GM23338 (cell line): ENCODE measurements around the gene PHF1. TPM values are rescaled to one million over a fixed set of nuclear protein-coding genes. Genes with fewer than 3 reads are reported as not detected.

Experiments used
- ATAC-seq: fragments of 200-7000 bp; cut with Tn5 transposase; 3 replicates; pipeline ENCODE4 v1.9.1; 2020
- DNase-seq: peaks from one replicate; pipeline ENCODE4 v3.0.0-alpha.2; 2015; ENCODE audit warnings: low spot score
- H2AFZ ChIP-seq: fragments of 200-600 bp; sonication (generic); 2 replicates; pipeline ENCODE4 v1.8.0; 2016; ENCODE audit warnings: antibody characterized with exemption, mild to moderate bottlenecking, moderate library complexity
- H3F3A ChIP-seq: fragments of 200-600 bp; sonication (generic); replicated peaks from 2 replicates; pipeline ENCODE4 v1.8.0; 2017; ENCODE audit warnings: antibody characterized with exemption, mixed run types, low read depth
- H3K27ac ChIP-seq: fragments of 200-600 bp; sonication (generic); 2 replicates; pipeline ENCODE4 v1.6.1; 2016; ENCODE audit warnings: low read depth
- H3K27me3 ChIP-seq: fragments of 200-600 bp; sonication (generic); 2 replicates; pipeline ENCODE4 v1.8.0; 2016; ENCODE audit warnings: mild to moderate bottlenecking, mixed run types, moderate library complexity; ENCODE audit not compliant: insufficient read depth
- H3K36me3 ChIP-seq: fragments of 200-600 bp; sonication (generic); 2 replicates; pipeline ENCODE4 v1.8.0; 2016; ENCODE audit warnings: mild to moderate bottlenecking; ENCODE audit not compliant: insufficient read depth
- H3K4me1 ChIP-seq: fragments of 200-600 bp; sonication (generic); 2 replicates; pipeline ENCODE4 v1.8.0; 2016; ENCODE audit warnings: mild to moderate bottlenecking, moderate library complexity; ENCODE audit not compliant: insufficient read depth
- H3K4me2 ChIP-seq: fragments of 200-600 bp; sonication (generic); 2 replicates; pipeline ENCODE4 v1.7.1; 2017; ENCODE audit warnings: mixed run types
- H3K4me3 ChIP-seq: fragments of 200-600 bp; sonication (generic); 2 replicates; pipeline ENCODE4 v1.6.1; 2016; ENCODE audit warnings: mixed run types
- H3K79me2 ChIP-seq: fragments of 200-600 bp; sonication (generic); replicated peaks from 2 replicates; pipeline ENCODE4 v1.8.0; 2017; ENCODE audit warnings: mild to moderate bottlenecking; ENCODE audit not compliant: insufficient read depth
- H3K9me2 ChIP-seq: fragments of 200-600 bp; sonication (generic); 2 replicates; pipeline ENCODE4 v1.8.0; 2017; ENCODE audit not compliant: insufficient read depth
- H4K20me1 ChIP-seq: fragments of 200-600 bp; sonication (generic); replicated peaks from 2 replicates; pipeline ENCODE4 v1.8.0; 2017; ENCODE audit warnings: mild to moderate bottlenecking; ENCODE audit not compliant: insufficient read depth
- H3K27ac Mint-ChIP-seq: 2 replicates; pipeline ENCODE4 v1.8.0; 2020; ENCODE audit warnings: inconsistent platforms, mild to moderate bottlenecking, moderate library complexity, mixed read lengths
- H3K27me3 Mint-ChIP-seq: 3 replicates; pipeline ENCODE4 v1.8.0; 2022; ENCODE audit warnings: low read depth, mild to moderate bottlenecking, moderate library complexity, mixed read lengths, inconsistent platforms; ENCODE audit not compliant: insufficient read depth, poor library complexity
- H3K36me3 Mint-ChIP-seq: 3 replicates; pipeline ENCODE4 v1.8.0; 2021; ENCODE audit warnings: low read depth, mild to moderate bottlenecking, inconsistent platforms, moderate library complexity, mixed read lengths
- H3K4me1 Mint-ChIP-seq: 3 replicates; pipeline ENCODE4 v1.8.0; 2020; ENCODE audit warnings: mild to moderate bottlenecking, inconsistent platforms, mixed read lengths
- H3K4me3 Mint-ChIP-seq: 3 replicates; pipeline ENCODE4 v1.8.0; 2021; ENCODE audit warnings: moderate library complexity, mild to moderate bottlenecking, inconsistent platforms, mixed read lengths
- H3K9me3 Mint-ChIP-seq: 3 replicates; pipeline ENCODE4 v1.8.0; 2020; ENCODE audit warnings: moderate library complexity, mild to moderate bottlenecking, inconsistent platforms, mixed read lengths
- NANOG ChIP-seq: IDR thresholded peaks from 2 replicates; pipeline ENCODE4 v1.6.1; 2016; ENCODE audit warnings: antibody characterized with exemption, borderline replicate concordance
- POLR2AphosphoS5 ChIP-seq: IDR thresholded peaks from 2 replicates; pipeline ENCODE4 v1.6.1; 2016; ENCODE audit warnings: antibody characterized with exemption, low read depth
- ZNF114 ChIP-seq: fragments of 250-450 bp; sonication (Bioruptor Pico); IDR thresholded peaks from 2 replicates; pipeline ENCODE4 v1.5.0; 2020; ENCODE audit warnings: mild to moderate bottlenecking, moderate library complexity
- ZNF462 ChIP-seq: fragments of 250-450 bp; sonication (Bioruptor Pico); IDR thresholded peaks from 2 replicates; pipeline ENCODE4 v1.5.0; 2020; ENCODE audit warnings: mild to moderate bottlenecking, moderate library complexity
- polyA plus RNA-seq: library from polyadenylated mRNA; unstranded; fragments of >200 nt; fragmentation: Nextera tagmentation; extraction: Ambion mirVana; gene quantifications from 2 replicates; pipeline ENCODE4 v1.2.1, GENCODE V29; 2016
- total RNA-seq: library from RNA; depleted of rRNA; stranded (reverse); fragments of >200 nt; shearing (Covaris generic); gene quantifications from 2 replicates; pipeline ENCODE4 v1.2.3, GENCODE V29; 2014
- TF ChIP-seq, protein P1 (sequence below): IDR thresholded peaks from 2 replicates; pipeline ENCODE4 v1.6.1; 2016; ENCODE audit warnings: antibody characterized with exemption
- TF ChIP-seq, protein P2 (sequence below): IDR thresholded peaks from one replicate; pipeline ENCODE4 v1.6.1; 2018; ENCODE audit warnings: antibody characterized with exemption; ENCODE audit not compliant: unreplicated experiment
- TF ChIP-seq, protein P3 (sequence below), 2 experiments: fragments of 200-600 bp in 1 of 2; sonication (generic) in 1 of 2; conservative IDR thresholded peaks; 2 replicates each; pipeline versions ENCODE4 v1.5.1 to v1.6.1; 2016 to 2017; ENCODE audit warnings: antibody characterized with exemption in 2 of 2, low read depth in 2 of 2, mild to moderate bottlenecking in 2 of 2, moderate library complexity in 1 of 2

Gene PHF1
- total and polyA plus RNA-seq, 2 experiments from 2014 or later: 29.4 to 46.7 TPM

DNA sequence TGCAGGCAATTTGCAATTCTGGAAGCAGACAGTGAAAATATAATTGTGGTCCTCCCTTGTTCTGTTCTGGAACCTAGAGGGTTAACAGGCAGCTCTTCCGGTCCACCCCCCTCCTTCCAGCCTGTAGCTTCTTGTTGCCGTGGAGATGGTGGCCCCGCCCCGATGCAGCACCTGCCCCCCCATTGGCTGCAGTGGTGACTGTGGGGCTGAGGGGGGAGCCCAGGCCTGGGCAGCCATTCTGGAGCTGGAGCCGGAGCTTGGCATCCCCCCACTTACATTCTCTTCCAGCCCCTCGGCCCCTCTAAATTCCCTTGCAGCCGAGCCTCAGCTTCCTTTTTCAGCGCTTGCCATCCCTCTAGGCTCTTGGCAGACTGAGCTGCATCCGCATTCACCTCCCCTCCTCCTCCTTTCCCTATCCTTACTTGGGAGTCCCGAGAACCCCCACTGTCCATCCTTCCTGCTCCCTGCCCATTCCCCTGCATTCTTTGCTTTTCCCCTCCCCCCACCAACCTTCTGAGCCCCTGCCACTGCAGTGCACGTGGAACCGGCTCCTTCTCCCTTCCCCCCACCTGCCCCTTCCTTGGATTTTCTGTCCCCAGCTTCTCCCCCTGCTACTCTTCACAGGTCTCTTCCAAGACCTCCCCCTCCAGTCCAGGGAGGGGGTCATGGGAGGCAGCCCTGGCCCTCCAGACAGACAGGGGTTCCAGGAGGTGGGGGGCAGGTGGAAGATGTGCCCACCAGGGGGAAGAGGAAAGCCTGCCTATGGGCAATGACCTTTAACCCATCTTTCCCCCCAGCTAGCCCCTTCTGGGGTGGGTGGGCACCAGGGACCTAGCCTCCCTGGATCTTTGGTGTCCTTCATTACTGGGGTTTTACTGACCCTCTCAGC is 20.4 kb downstream of the PHF1 start (continued):
- TF ChIP-seq ZNF462 (no peak), ZNF114 (CRISPR knock-in tag) (no peak)
- TF ChIP-seq, protein P1, sequence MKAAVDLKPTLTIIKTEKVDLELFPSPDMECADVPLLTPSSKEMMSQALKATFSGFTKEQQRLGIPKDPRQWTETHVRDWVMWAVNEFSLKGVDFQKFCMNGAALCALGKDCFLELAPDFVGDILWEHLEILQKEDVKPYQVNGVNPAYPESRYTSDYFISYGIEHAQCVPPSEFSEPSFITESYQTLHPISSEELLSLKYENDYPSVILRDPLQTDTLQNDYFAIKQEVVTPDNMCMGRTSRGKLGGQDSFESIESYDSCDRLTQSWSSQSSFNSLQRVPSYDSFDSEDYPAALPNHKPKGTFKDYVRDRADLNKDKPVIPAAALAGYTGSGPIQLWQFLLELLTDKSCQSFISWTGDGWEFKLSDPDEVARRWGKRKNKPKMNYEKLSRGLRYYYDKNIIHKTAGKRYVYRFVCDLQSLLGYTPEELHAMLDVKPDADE: no peak

DNA sequence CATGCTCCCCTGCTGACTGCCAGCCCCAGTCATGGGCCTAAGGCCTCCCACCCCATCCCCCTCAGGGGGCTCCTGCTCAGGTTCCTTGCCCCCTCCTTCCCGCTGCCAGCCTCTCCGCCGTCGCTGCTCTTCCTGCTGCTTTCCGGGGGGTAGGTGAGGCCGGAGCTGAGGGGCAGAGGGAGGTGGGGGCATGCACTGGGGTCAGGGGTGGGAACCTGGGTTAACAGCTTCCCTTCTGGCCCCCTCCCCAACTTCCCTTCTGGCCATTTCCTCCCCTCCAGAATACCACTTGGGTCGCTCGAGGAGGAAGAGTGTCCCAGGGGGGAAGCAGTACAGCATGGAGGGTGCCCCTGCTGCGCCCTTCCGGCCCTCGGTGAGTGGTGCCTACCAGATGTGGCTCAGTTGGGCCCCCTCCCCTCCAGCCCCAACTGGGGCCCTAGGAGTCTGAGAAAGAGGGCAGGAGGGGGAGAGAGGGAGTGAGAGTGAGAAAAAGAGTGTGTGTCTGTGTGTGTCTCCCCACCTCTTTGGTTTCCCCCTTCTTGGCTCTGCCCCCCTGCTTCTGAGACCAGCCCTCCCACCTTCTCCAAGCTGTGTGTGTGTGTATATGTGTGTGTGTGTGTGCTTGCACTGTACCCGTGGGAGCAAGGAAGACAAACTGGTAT is 21.2 kb downstream of the PHF1 start:
- Mint-ChIP-seq H3K4me3 (peak overlapping the region; percentile 80), H3K27ac (peak overlapping the region; percentile 90), H3K36me3 (peaks cover 47% of the 10 kb centered on the region), H3K9me3 (no peaks in the 10 kb centered on the region), H3K4me1 (peaks cover 59% of the 10 kb centered on the region), H3K27me3 (peaks cover 28% of the 10 kb centered on the region)
- H3K9me2 ChIP-seq: no peaks in the 10 kb centered on the region
- no peaks in the 10 kb centered on the region for H3K27me3 ChIP-seq
- H3K36me3 ChIP-seq: peaks cover 22% of the 10 kb centered on the region
- H4K20me1 ChIP-seq: no peaks in the 10 kb centered on the region; the same call in 1 of the 2 replicates
- peaks cover 71% of the 10 kb centered on the region for H3K79me2 ChIP-seq
- H3F3A ChIP-seq: peaks cover 23% of the 10 kb centered on the region; the same call in 1 of the 2 replicates
- H3K4me3 ChIP-seq: peak overlapping the region; percentile 64
- peaks cover 58% of the 10 kb centered on the region for H3K4me1 ChIP-seq
- DNase-seq (peak; percentile 66), ATAC-seq (peak; percentile 17)
- peak overlapping the region; percentile 100 for H3K27ac ChIP-seq
- H3K4me2 ChIP-seq: peak overlapping the region; percentile 90
- H2AFZ ChIP-seq: no peak overlapping the region
- TF ChIP-seq, protein P2, sequence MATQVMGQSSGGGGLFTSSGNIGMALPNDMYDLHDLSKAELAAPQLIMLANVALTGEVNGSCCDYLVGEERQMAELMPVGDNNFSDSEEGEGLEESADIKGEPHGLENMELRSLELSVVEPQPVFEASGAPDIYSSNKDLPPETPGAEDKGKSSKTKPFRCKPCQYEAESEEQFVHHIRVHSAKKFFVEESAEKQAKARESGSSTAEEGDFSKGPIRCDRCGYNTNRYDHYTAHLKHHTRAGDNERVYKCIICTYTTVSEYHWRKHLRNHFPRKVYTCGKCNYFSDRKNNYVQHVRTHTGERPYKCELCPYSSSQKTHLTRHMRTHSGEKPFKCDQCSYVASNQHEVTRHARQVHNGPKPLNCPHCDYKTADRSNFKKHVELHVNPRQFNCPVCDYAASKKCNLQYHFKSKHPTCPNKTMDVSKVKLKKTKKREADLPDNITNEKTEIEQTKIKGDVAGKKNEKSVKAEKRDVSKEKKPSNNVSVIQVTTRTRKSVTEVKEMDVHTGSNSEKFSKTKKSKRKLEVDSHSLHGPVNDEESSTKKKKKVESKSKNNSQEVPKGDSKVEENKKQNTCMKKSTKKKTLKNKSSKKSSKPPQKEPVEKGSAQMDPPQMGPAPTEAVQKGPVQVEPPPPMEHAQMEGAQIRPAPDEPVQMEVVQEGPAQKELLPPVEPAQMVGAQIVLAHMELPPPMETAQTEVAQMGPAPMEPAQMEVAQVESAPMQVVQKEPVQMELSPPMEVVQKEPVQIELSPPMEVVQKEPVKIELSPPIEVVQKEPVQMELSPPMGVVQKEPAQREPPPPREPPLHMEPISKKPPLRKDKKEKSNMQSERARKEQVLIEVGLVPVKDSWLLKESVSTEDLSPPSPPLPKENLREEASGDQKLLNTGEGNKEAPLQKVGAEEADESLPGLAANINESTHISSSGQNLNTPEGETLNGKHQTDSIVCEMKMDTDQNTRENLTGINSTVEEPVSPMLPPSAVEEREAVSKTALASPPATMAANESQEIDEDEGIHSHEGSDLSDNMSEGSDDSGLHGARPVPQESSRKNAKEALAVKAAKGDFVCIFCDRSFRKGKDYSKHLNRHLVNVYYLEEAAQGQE: no peak
- TF ChIP-seq POLR2AphosphoS5 (0 out of 2 replicates have a peak, but pooled peaks have one; percentile 17), ZNF114 (CRISPR knock-in tag) (no peak), NANOG (no peak)
- TF ChIP-seq, protein P1: peak; percentile 47; the same call in 1 of the 2 replicates
- TF ChIP-seq, protein P3, sequence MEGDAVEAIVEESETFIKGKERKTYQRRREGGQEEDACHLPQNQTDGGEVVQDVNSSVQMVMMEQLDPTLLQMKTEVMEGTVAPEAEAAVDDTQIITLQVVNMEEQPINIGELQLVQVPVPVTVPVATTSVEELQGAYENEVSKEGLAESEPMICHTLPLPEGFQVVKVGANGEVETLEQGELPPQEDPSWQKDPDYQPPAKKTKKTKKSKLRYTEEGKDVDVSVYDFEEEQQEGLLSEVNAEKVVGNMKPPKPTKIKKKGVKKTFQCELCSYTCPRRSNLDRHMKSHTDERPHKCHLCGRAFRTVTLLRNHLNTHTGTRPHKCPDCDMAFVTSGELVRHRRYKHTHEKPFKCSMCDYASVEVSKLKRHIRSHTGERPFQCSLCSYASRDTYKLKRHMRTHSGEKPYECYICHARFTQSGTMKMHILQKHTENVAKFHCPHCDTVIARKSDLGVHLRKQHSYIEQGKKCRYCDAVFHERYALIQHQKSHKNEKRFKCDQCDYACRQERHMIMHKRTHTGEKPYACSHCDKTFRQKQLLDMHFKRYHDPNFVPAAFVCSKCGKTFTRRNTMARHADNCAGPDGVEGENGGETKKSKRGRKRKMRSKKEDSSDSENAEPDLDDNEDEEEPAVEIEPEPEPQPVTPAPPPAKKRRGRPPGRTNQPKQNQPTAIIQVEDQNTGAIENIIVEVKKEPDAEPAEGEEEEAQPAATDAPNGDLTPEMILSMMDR (conservative IDR thresholded peaks at IDR 0.05; ENCODE audit: low read depth in 2 of 2): no peak
